GM19023 (cell line): ENCODE results near the gene PTBP2.

Experiments used
- ATAC-seq: cut with Tn5 transposase; IDR thresholded peaks from one replicate; pipeline ENCODE4 v1.9.1; 2021; ENCODE audit warnings: mild to moderate bottlenecking, moderate library complexity; ENCODE audit not compliant: unreplicated experiment

PTBP2 gene

GRCh38 chr1:96815914-96816313, 94.3 kb downstream of the PTBP2 start:
- ATAC-seq: no peak

- no peak for ATAC-seq
Measured at GRCh38 chr1:96820107-96820506, 98.5 kb downstream of the PTBP2 start.

DNA sequence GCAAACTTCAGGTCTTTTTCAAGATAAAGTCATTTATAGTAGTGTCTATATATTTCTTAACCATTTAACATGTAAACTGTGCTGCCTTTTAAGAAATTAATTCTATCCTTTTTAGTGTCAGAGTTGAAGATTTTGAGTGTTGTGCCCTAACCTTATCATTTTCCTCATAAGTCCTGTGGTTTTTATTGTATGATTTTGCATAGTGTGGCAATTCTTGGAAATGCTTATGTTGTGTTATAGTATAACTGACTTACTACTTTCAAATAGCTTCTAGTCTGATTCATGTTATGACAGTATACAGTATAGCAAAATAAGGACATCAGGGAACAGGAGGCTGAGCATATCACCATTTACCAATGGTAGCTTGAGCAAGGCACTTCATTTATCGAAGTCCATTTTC, 99.1 kb downstream of the PTBP2 start:
- no peak for ATAC-seq

GRCh38 chr1:96825231-96825630, 103.6 kb downstream of the PTBP2 start:
- no peak for ATAC-seq

DNA sequence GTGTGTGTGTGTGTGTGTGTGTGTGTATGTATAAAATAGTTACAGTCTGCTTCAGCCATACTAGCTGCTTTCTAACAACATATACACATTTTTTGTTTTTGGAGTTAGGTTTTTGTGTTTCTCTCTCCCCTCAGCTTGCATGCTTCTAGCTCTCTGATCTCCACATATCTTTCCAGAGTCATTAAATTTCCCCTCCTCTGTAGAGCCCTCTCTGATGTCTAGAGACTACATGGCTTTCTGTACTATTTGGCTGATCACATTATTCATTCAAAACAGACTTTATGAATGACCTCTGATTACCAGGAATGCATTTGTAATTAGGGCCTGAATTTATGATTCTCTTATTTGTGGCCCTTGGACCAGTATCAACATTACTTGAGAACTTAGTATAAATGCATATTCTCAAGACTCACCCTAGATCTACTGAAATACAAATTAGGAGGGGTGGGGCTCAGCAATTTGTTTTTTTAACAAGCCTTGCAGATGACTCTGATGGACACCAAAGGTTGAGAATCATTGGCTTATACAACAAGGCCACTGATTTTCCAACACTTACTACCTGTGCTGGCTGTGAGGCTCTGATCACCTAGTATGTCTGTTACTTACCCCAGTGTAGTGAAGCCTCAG, 104.5 kb downstream of the PTBP2 start:
- no peak for ATAC-seq

GRCh38 chr1:96833376-96833775, 111.8 kb downstream of the PTBP2 start:
- no peak for ATAC-seq

DNA sequence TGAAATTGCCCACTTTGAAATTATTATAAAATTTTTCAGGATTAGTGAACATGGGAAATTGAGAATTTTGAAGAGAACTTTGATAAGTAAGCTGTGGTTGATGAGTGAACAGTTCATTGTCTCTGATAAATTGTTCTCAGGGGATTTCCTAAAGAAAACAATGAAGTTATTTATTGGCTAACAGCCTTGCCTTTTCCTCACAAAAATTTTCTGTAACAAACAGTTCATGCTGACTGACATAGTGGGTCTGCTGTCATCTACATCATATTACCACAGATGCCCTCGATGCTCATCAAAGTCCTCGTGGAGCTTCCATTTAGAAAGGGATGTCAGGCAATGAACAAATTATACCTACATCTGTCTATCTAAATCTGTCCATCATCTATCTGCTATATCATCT, 113.4 kb downstream of the PTBP2 start:
- ATAC-seq: no peak

DNA sequence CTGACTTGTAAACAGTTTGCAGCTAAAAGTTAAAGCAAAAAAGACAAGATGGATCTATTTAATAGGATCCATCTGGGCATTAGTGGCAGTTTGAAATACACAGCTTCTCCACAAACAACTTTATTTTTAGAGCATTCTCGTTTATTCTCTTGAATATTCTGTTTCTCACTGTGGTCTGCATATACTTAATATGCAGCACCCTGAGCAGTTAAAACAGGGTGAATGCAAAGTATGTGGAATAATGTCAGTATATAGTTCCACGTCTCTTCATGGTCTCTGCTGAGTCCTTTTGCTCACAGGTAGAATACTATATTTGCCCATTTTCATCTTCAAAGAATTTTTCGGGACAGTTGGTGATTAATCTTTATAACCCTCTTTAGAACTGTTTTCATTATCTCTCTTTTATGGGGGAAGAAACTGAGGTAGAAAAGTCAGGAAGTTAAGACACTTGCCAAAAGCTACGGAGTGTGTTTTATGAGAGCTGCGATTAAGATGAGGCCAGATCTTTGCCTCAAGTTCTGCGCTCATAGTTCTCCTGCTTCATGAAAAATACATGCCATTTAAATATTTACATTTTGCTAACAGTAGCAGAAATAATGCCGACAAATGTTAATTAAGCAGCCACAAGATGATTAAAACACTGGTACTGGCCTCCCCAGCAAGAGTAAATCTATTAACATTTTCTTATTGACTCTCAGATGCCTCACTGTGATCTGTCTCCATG, 115.6 kb downstream of the PTBP2 start:
- no peak for ATAC-seq

DNA sequence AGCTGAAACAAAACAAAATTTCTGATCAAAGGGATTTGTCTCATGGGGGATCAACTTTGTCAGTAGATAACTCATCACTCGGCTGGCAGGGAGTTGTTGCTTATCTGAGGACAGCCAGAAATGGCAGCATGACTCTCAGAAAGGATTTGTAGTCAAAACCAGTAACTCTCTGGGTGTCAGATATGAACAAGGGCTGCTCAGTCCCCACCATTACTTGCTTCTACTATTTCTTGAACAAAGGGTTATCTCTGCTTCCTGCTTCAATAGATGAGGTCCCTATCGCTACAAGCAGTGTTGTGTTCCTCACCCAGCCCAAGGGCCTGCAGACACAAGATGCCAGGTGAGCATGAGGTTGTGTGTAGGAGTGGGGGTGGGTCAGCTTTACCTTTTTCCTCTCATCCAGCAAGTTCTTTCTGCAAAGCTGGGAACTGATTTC, 116.2 kb downstream of the PTBP2 start:
- no peak for ATAC-seq

GRCh38 chr1:96840396-96840795, 118.8 kb downstream of the PTBP2 start:
- no peak for ATAC-seq

GRCh38 chr1:96842215-96842614, 120.6 kb downstream of the PTBP2 start:
- ATAC-seq: no peak

- ATAC-seq: no peak
Measured at GRCh38 chr1:96843196-96843595, 121.6 kb downstream of the PTBP2 start.

DNA sequence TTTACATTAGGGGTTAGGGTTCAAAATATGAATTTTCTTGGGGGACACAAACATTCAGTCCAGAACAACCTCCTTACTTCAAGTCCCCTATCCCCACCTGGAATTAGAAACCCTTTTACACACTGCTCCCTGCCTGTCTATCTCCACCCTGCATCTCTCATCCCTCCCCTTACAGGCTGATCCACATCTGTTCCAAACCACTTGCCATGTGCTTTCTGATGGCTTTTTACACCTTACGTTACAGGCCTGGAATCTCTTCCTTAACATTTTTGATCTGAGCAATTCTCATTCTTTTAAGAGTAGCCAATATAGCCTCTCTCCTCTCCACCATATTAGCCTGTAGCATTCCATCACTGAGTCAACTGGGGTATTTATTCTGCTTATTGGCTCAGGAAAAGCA, 122.0 kb downstream of the PTBP2 start:
- ATAC-seq: no peak

DNA sequence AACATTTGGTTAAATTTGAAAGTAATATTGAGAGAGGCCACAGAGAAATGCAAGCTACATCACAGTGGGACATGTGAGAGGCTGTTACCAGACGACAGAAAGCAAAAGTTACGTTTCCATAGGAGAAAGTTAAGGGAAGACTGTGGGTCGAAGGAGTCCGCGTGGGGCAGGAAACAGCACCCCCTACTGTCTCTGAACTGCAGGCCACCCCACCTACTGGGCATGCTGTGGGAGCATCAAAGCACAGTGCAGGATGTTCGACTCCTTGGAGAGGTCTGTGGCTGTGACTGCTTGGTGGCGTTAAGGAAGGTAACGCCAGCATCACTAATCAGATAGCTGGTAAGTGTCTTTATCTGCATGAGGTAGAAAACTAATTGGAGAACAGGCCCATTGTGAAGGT, 123.9 kb downstream of the PTBP2 start:
- ATAC-seq: peak; percentile 85

GRCh38 chr1:96861836-96862235, 140.3 kb downstream of the PTBP2 start:
- ATAC-seq: no peak

GRCh38 chr1:96863449-96863848, 141.9 kb downstream of the PTBP2 start:
- ATAC-seq: no peak
